IMR-90 (cell line): ENCODE data around the gene ACSS1. TPM values are rescaled to one million over a fixed set of nuclear protein-coding genes. Genes with fewer than 3 reads are reported as not detected.

ENCODE experiments used
- ATAC-seq: fragments of 200-7000 bp; cut with Tn5 transposase; 2 replicates; pipeline ENCODE4 v1.9.1; 2020; ENCODE audit warnings: low read depth, mild to moderate bottlenecking, moderate library complexity
- BruUV-seq: library from RNA; stranded (reverse); fragments of 400-500 nt; replicated peaks from 2 replicates; lab custom pipeline; 2021; lab: Mats Ljungman, UMichigan
- CTCF ChIA-PET: fragments of 300-600 bp; formaldehyde crosslinking; extraction: SDS; loops from one replicate; lab custom pipeline; 2021; ENCODE audit warnings: antibody characterized with exemption; lab: Yijun Ruan, JAX
- POLR2A ChIA-PET: fragments of 300-600 bp; sonication (Branson Sonifier 250); formaldehyde crosslinking; loops from one replicate; lab custom pipeline; 2022; ENCODE audit warnings: antibody characterized with exemption; ENCODE audit not compliant: unreplicated experiment; lab: Charles Lee
- DNase-seq: peaks from one replicate; pipeline ENCODE4 v3.0.0; 2013
- H2AFZ ChIP-seq: replicated peaks from 2 replicates; pipeline ENCODE3; 2013; ENCODE audit warnings: low read length, mild to moderate bottlenecking; ENCODE audit not compliant: poor library complexity
- H2AK5ac ChIP-seq: 2 replicates; pipeline ENCODE4 v1.6.1; 2013; ENCODE audit warnings: low read depth, low read length, inconsistent platforms
- H2AK9ac ChIP-seq: replicated peaks from 2 replicates; pipeline ENCODE3; 2013; ENCODE audit warnings: mild to moderate bottlenecking, low read depth, low read length, moderate library complexity; ENCODE audit not compliant: poor library complexity
- H2BK120ac ChIP-seq: 2 replicates; pipeline ENCODE4 v1.6.1; 2013; ENCODE audit warnings: low read depth, low read length, inconsistent platforms
- H2BK15ac ChIP-seq: 3 replicates; pipeline ENCODE4 v1.6.1; 2013; ENCODE audit warnings: low read depth, low read length, inconsistent platforms
- H2BK20ac ChIP-seq: 2 replicates; pipeline ENCODE4 v1.6.1; 2013; ENCODE audit warnings: low read depth, mild to moderate bottlenecking, inconsistent platforms, low read length, moderate library complexity
- H2BK5ac ChIP-seq: 2 replicates; pipeline ENCODE4 v1.6.1; 2013; ENCODE audit warnings: mild to moderate bottlenecking, low read depth, low read length, inconsistent platforms; ENCODE audit not compliant: poor library complexity, severe bottlenecking
- H3K14ac ChIP-seq: replicated peaks from 2 replicates; pipeline ENCODE4 v1.6.1; 2013; ENCODE audit warnings: low read depth, low read length, inconsistent platforms
- H3K18ac ChIP-seq: 2 replicates; pipeline ENCODE4 v1.6.1; 2013; ENCODE audit warnings: low read depth, low read length, control low read depth
- H3K23ac ChIP-seq: 2 replicates; pipeline ENCODE4 v1.6.1; 2013; ENCODE audit warnings: low read depth, low read length, inconsistent platforms
- H3K27ac ChIP-seq: 2 replicates; pipeline ENCODE4 v1.5.1; 2013; ENCODE audit warnings: mild to moderate bottlenecking, control low read depth, low read length; ENCODE audit not compliant: insufficient read depth
- H3K27me3 ChIP-seq: 2 replicates; pipeline ENCODE4 v1.6.1; 2013; ENCODE audit warnings: low read length; ENCODE audit not compliant: control insufficient read depth, insufficient read depth
- H3K36me3 ChIP-seq: 2 replicates; pipeline ENCODE4 v1.6.1; 2013; ENCODE audit warnings: low read length, mixed read lengths; ENCODE audit not compliant: control insufficient read depth, insufficient read depth
- H3K4ac ChIP-seq: 2 replicates; pipeline ENCODE4 v1.6.1; 2013; ENCODE audit warnings: low read depth, low read length, inconsistent platforms
- H3K4me1 ChIP-seq: 2 replicates; pipeline ENCODE4 v1.6.1; 2013; ENCODE audit warnings: low read length, mixed read lengths; ENCODE audit not compliant: control insufficient read depth, insufficient read depth
- H3K4me2 ChIP-seq: 2 replicates; pipeline ENCODE4 v1.6.1; 2013; ENCODE audit warnings: low read depth, mild to moderate bottlenecking, control low read depth, low read length, moderate library complexity
- H3K4me3 ChIP-seq: 2 replicates; pipeline ENCODE4 v1.5.1; 2013; ENCODE audit warnings: low read depth, mild to moderate bottlenecking, control low read depth, low read length, moderate library complexity; ENCODE audit not compliant: insufficient read depth
- H3K56ac ChIP-seq: 2 replicates; pipeline ENCODE4 v1.6.1; 2013; ENCODE audit warnings: low read length, inconsistent platforms; ENCODE audit not compliant: insufficient read depth; ENCODE audit errors: extremely low read depth
- H3K79me1 ChIP-seq, 2 experiments: 2 replicates each; pipeline ENCODE4 v1.6.1; 2013; ENCODE audit warnings: low read length in 2 of 2, inconsistent platforms in 1 of 2, low read depth in 1 of 2
- H3K9ac ChIP-seq: 2 replicates; pipeline ENCODE4 v1.6.1; 2013; ENCODE audit warnings: low read depth, low read length, control low read depth
- H3K9me1 ChIP-seq: 2 replicates; pipeline ENCODE4 v1.6.1; 2013; ENCODE audit warnings: low read length, inconsistent platforms; ENCODE audit not compliant: insufficient read depth
- H3K9me3 ChIP-seq: 2 replicates; pipeline ENCODE4 v1.6.1; 2013; ENCODE audit warnings: low read length; ENCODE audit not compliant: control insufficient read depth, insufficient read depth
- H4K20me1 ChIP-seq: 2 replicates; pipeline ENCODE4 v1.6.1; 2013; ENCODE audit warnings: low read length, inconsistent platforms; ENCODE audit not compliant: insufficient read depth
- H4K5ac ChIP-seq: 2 replicates; pipeline ENCODE4 v1.6.1; 2013; ENCODE audit warnings: mild to moderate bottlenecking, low read depth, low read length, control low read depth
- H4K8ac ChIP-seq, 2 experiments: 2 replicates each; pipeline ENCODE4 v1.6.1; 2013; ENCODE audit warnings: low read depth in 2 of 2, low read length in 2 of 2, control low read depth in 1 of 2, inconsistent platforms in 1 of 2
- H4K91ac ChIP-seq: 2 replicates; pipeline ENCODE4 v1.6.1; 2013; ENCODE audit warnings: low read depth, low read length, inconsistent platforms; ENCODE audit not compliant: insufficient read depth
- BHLHE40 ChIP-seq: fragments of 150-350 bp; IDR thresholded peaks from 2 replicates; pipeline ENCODE4 v1.6.1; 2016; ENCODE audit warnings: mild to moderate bottlenecking, low read depth, low read length
- MAZ ChIP-seq: IDR thresholded peaks from 2 replicates; pipeline ENCODE4 v1.6.1; 2012; ENCODE audit warnings: low read depth, mild to moderate bottlenecking, low read length, improper control_type of control experiment, moderate library complexity, borderline replicate concordance
- NFE2L2 ChIP-seq: fragments of 150-350 bp; IDR thresholded peaks from 2 replicates; pipeline ENCODE4 v1.6.1; 2016; ENCODE audit warnings: low read depth, mild to moderate bottlenecking, low read length
- POLR2A ChIP-seq: IDR thresholded peaks from 2 replicates; pipeline ENCODE4 v1.6.1; 2012; ENCODE audit warnings: mild to moderate bottlenecking, low read depth, low read length
- RCOR1 ChIP-seq: IDR thresholded peaks from 2 replicates; pipeline ENCODE4 v1.6.1; 2012; ENCODE audit warnings: mild to moderate bottlenecking, low read length, improper control_type of control experiment; ENCODE audit not compliant: insufficient replicate concordance
- RFX5 ChIP-seq: IDR thresholded peaks from 2 replicates; pipeline ENCODE4 v1.8.0; 2012; ENCODE audit warnings: low read depth, mild to moderate bottlenecking, low read length, moderate library complexity
- SMC3 ChIP-seq: fragments of 150-350 bp; IDR thresholded peaks from 2 replicates; pipeline ENCODE4 v1.6.1; 2016; ENCODE audit warnings: low read depth, mild to moderate bottlenecking, antibody characterized with exemption, low read length, moderate library complexity
- WGBS, 2 experiments: methylation state at CpG; one replicate each; pipeline versions ENCODE4 v1.1.5 to v1.1.7; 2013; ENCODE audit warnings: missing lambda C conversion rate in 2 of 2; ENCODE audit not compliant: insufficient read length in 1 of 2; ENCODE audit errors: extremely low coverage in 2 of 2; 5-methylcytosine and 5-hydroxymethylcytosine counted together
- dilution Hi-C: fragments of 300-500 bp; cut with HindIII; formaldehyde crosslinking; loops from one replicate; pipeline ENCODE4 v1.14.3; 2018; ENCODE audit warnings: low sequenced_read_pairs; ENCODE audit not compliant: unreplicated experiment
- in situ Hi-C: fragments of 300-500 bp; cut with MboI; formaldehyde crosslinking; loops from 3 replicates; pipeline ENCODE4 v1.14.3; 2019; ENCODE audit warnings: low sequenced_read_pairs, inconsistent platforms, mixed read lengths
- intact Hi-C: fragments of 100-400 bp; cut with micrococcal nuclease; formaldehyde crosslinking; loops from 2 replicates; pipeline ENCODE4 v1.10.0; 2022
- polyA plus RNA-seq, 3 experiments: library from polyadenylated mRNA; depleted of rRNA; stranded (reverse); fragments of >200 nt; gene quantifications; 2 replicates each; pipeline ENCODE4 v1.2.3, GENCODE V29; 2012; ENCODE audit warnings: low replicate concordance in 1 of 3
- total RNA-seq: library from RNA; depleted of rRNA; stranded (reverse); fragments of >200 nt; gene quantifications from 2 replicates; pipeline ENCODE4 v1.2.3, GENCODE V29; 2012
- TF ChIP-seq, protein P1 (sequence below): fragments of 150-350 bp; IDR thresholded peaks from 2 replicates; pipeline ENCODE4 v1.6.1; 2016; ENCODE audit warnings: low read depth, mild to moderate bottlenecking, low read length, moderate library complexity, borderline replicate concordance
- TF ChIP-seq, protein P2 (sequence below): fragments of 150-350 bp; IDR thresholded peaks from 2 replicates; pipeline ENCODE4 v1.6.1; 2017; ENCODE audit warnings: mild to moderate bottlenecking, antibody characterized with exemption, low read length, low read depth

The ACSS1 gene
- total and polyA plus RNA-seq, 2 of the 4 experiments (the other 2 are of a cell fraction): 0.72 to 1.2 TPM

DNA sequence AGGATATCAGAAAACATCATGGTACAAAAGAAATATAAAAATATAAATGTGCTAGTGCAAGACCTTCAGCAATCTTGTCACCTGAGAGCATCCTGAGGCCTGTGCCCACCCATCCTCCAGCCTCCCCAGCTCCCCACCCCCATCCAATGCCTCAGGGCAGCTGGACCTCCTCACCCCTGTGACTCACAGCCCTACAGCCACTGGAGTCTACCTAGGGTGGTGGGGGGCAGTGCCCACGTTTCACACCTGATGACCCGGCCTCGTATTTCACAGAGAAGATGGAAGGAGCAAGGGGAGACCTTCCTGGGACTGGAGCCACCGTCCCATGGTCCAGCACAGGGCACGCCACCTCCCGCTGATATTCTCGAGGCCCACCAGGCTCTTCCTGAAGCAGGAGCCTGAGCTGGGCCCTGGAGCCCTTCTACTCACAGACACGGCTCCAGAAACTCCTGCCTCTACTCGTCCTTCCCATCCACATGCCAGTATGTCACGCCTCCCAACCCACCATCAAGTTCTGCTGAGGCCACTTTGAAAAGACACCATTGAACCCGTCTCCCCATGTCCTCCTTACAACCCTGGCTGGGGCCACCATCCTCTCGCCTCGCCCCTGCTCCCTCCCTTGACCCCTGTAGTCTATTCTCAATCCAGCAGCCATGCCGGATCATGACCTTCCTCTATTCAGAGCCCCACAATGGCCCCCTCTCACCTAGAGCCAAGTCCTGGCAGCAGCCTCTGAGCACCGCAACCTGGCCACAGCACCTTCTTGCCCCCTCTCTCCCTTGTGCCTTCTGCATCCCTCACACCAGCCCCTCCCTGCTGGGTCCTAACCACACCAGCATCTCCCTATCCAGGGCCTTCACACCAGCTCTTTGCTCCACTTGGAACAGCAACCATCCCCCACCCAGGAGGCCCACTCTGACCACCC is 78.6 kb downstream of the ACSS1 start:
- no peaks in the 10 kb centered on the region for H3K27me3 ChIP-seq
- no peak overlapping the region for H3K14ac ChIP-seq
- no peak overlapping the region for H2BK120ac ChIP-seq
- H3K27ac ChIP-seq: no peak overlapping the region
- peak overlapping the region; percentile 47 for H2AFZ ChIP-seq
- no peaks in the 10 kb centered on the region for H3K9me1 ChIP-seq
- no peak overlapping the region for H2BK5ac ChIP-seq
- H4K5ac ChIP-seq: no peak overlapping the region
- no peak overlapping the region for H3K4ac ChIP-seq
- in situ Hi-C loops (loop anchor here (25.0 kb wide), 3 partner anchors 608 to 883 kb away; partner anchors contain the start of genes NINL and ZNF337), intact Hi-C loops (no loop called here), dilution Hi-C loops (no loop called here)
- peaks cover 16% of the 10 kb centered on the region for H3K36me3 ChIP-seq
- TF ChIP-seq BHLHE40 (no peak), SMC3 (no peak), MAZ (no peak), RCOR1 (no peak), RFX5 (no peak), POLR2A (no peak), NFE2L2 (no peak)
- TF ChIP-seq, protein P1, sequence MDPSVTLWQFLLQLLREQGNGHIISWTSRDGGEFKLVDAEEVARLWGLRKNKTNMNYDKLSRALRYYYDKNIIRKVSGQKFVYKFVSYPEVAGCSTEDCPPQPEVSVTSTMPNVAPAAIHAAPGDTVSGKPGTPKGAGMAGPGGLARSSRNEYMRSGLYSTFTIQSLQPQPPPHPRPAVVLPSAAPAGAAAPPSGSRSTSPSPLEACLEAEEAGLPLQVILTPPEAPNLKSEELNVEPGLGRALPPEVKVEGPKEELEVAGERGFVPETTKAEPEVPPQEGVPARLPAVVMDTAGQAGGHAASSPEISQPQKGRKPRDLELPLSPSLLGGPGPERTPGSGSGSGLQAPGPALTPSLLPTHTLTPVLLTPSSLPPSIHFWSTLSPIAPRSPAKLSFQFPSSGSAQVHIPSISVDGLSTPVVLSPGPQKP: no peak
- TF ChIP-seq, protein P2, sequence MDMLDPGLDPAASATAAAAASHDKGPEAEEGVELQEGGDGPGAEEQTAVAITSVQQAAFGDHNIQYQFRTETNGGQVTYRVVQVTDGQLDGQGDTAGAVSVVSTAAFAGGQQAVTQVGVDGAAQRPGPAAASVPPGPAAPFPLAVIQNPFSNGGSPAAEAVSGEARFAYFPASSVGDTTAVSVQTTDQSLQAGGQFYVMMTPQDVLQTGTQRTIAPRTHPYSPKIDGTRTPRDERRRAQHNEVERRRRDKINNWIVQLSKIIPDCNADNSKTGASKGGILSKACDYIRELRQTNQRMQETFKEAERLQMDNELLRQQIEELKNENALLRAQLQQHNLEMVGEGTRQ: no peak
- H3K23ac ChIP-seq: no peak overlapping the region
- no TSS peak for BruUV-seq
- 97% methylated on average over 9 of the region's 15 CpGs; no CpG with 5 or more reads in 1 of the 2 experiments for WGBS, 2 experiments
- H3K56ac ChIP-seq: no peak overlapping the region
- peaks cover 21 to 22% of the 10 kb centered on the region in 2 experiments for H3K79me1 ChIP-seq
- no peak overlapping the region for H3K4me2 ChIP-seq
- no peak for DNase-seq
- H3K4me1 ChIP-seq: no peaks in the 10 kb centered on the region
- peak overlapping the region; percentile 70 for H2AK9ac ChIP-seq
- H3K9me3 ChIP-seq: peaks cover 7% of the 10 kb centered on the region; the same call in 1 of the 2 replicates
- H2AK5ac ChIP-seq: no peak overlapping the region
- no peak overlapping the region for H2BK20ac ChIP-seq
- no peaks in the 10 kb centered on the region; the same call in 1 of the 2 replicates for H4K20me1 ChIP-seq
- POLR2A ChIA-PET: no interaction called here
- no peak overlapping the region for H2BK15ac ChIP-seq
- H3K9ac ChIP-seq: no peak overlapping the region
- no peak overlapping the region for H3K18ac ChIP-seq
- no peak for ATAC-seq
- H4K8ac ChIP-seq: no peak overlapping the region
- no peak overlapping the region for H3K4me3 ChIP-seq
- CTCF ChIA-PET: no interaction called here
- H4K91ac ChIP-seq: no peak overlapping the region
